ENCODE measurements around the gene EXOC3L1. TPM values are rescaled to one million over a fixed set of nuclear protein-coding genes. Genes with fewer than 3 reads are reported as not detected.

EXOC3L1 gene
- total RNA-seq = not detected

DNA sequence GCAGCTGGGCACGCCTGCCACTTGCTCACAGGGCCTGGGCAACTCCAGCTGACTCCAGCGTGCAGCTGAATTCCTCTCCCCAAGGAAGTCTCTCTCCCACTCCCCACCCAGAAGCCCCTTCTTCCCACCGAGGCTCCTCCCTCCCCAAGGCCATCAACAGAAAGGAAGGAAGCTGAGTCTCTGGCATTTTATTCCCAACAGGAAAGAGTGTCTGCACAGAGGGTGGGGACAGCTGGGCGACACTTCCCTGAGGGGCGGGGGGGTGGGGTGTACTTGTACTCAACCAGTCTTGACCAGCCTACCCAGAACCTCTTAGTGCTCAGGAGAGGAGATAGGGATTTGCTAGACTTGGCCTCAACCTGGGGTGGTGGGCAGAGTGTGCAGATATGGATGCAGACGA lies at the start of gene EXOC3L1:
Gene EXOC3L1 (minus strand): TSS at position 96 of the 400 bp plus-strand sequence. CDS start 460 bp downstream, outside the sequence.

GRCh38 chr16:67226804-67227566 lies 37.0 kb upstream of the EXOC3L1 start, which contains the start of gene TMEM208:
TMEM208 (plus strand) TSS chr16:67227130; CDS start chr16:67227219, 89 bp downstream.

DNA sequence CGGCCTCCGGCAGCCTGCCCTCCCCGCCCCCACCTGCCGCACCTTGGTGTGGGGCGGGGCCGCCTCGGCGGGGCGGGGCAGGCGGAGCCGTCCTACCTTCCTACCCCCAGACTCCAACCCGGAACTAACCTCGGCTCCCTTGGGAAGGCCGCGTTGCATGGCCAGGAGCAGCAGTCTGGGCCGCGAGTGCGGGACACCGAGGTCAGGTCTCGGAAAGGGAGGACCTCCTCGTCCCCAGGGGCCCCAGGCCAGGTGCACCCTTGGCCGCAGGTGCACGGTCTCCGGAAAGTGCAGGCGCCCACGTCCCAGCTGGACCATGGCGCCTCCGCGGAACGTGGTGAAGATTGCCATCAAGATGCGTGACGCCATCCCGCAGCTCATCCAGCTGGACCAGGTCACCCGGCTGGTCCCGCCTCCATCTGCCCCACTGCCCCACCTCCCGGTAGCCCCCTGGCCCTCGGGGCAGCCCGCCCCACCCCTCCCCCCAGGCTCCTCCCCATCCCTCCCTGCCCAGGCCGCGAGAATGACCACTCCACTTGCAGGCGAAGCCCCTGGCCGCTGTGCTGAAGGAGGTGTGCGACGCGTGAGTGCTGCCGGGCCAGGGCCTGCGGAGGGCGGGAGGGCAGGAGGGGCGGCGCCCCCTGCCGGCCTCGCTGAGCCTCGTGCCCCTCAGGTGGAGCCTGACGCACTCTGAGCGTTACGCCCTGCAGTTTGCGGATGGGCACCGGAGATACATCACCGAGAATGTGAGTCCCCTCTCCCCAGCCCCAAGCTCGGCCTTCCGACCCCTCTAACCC lies 9.3 kb upstream of the EXOC3L1 start, which contains the start of gene ELMO3:
Gene ELMO3 (plus strand): TSS at position 121 of the 797 bp plus-strand sequence. CDS start 196 bp downstream, at position 317.

GRCh38 chr16:67191995-67192681 lies 2.2 kb upstream of the EXOC3L1 start, which contains the start of gene E2F4:
E2F4 (plus strand) TSS chr16:67192155; CDS start chr16:67192228, 73 bp downstream.

DNA sequence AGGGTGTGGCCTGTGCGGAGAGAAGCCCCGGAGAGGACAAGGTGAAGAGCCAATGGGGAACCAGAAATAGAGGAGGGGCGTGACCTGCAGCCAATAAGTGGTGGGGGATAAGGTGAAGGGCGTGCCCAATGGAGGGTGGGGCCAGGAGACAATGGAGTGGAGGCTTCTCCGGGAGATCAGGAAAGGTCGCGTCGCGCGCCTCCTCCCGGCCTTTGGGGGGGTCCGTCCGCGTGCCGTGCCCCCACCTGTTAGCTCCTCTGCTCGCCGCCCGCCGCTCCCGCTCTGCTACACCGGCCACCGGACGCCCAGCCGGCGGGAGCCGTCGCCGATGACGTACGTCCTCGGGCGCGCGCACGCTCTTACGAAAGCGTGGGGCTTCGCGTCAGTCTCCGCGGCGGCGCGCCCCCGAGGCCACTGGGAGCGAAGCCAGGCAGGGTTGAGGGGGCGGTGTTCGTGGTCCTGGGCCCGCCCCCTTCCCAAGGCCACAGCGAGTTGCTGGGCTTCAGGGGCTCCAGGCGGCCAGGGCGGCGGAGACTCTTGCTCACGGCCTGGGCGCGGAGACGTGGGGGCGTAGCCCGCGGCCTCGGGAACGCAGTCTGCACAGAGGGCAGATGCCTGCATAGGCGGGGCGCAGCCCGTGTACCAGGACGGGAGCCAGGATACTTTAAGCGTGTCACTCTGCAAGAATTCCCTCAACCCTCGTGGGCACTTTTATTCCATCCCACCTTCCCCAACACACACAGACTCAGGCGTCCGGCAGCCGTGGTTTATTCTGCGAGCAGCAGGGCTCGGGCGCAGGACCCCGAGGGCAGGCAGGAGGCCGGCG lies 6.1 kb downstream of the EXOC3L1 start, which contains the start of gene MATCAP1:
Gene MATCAP1 (minus strand): TSS at position 337 of the 826 bp plus-strand sequence. CDS start 3,353 bp downstream, outside the sequence.

GRCh38 chr16:67170168-67170948 lies 19.6 kb downstream of the EXOC3L1 start, which contains the start of gene NOL3:
NOL3 (plus strand) TSS chr16:67170538.

GRCh38 chr16:67164599-67165061 lies 25.3 kb downstream of the EXOC3L1 start, which contains the start of gene HSF4:
HSF4 (plus strand) TSS chr16:67164745; CDS start chr16:67164812, 67 bp downstream.

GRCh38 chr16:67150833-67151396 lies 39.0 kb downstream of the EXOC3L1 start, which contains the start of gene B3GNT9:
B3GNT9 (minus strand) TSS chr16:67150998; CDS start chr16:67150485, 513 bp downstream.

Small RNA genes lying within 50 kb of the gene (small RNA-seq; reads per million reads assigned to genes)
- 2.7 to 5.8 reads per million in 2 donors for gene MIR328

Other genes with a start within 250 kb of the EXOC3L1 start
- 1 to 10 TPM in 1 of 2 donors, under 1 TPM in 1; under 0.01 to 1.0 TPM for gene CES3, start 228.9 kb downstream of the EXOC3L1 start, total RNA-seq
- gene CES4A, start 201.5 kb downstream of the EXOC3L1 start, total RNA-seq = 1 to 10 TPM in 1 of 2 donors, under 1 TPM in 1; 0.69 to 1.3 TPM
- 100 to 1,000 TPM in 1 of 2 donors, 10 to 100 TPM in 1; 81.2 to 118 TPM for gene CBFB, start 161.0 kb downstream of the EXOC3L1 start, total RNA-seq
- 10 to 100 TPM; 16.5 to 17.3 TPM for gene PHAF1, start 80.2 kb downstream of the EXOC3L1 start, total RNA-seq
- gene B3GNT9, start 39.1 kb downstream of the EXOC3L1 start, total RNA-seq = 10 to 100 TPM; 11.3 to 14.8 TPM
- 10 to 100 TPM; 23.1 to 24.0 TPM for gene TRADD, start 30.2 kb downstream of the EXOC3L1 start, total RNA-seq
- 10 to 100 TPM; 11.3 to 13.8 TPM for gene FBXL8, start 30.2 kb downstream of the EXOC3L1 start, total RNA-seq
- gene HSF4, start 25.4 kb downstream of the EXOC3L1 start, total RNA-seq = 10 to 100 TPM; 27.6 to 66.4 TPM
- 10 to 100 TPM; 11.7 to 13.3 TPM for gene NOL3, start 19.6 kb downstream of the EXOC3L1 start, total RNA-seq
- 10 to 100 TPM; 16.0 to 16.2 TPM for gene MATCAP1, start 6.2 kb downstream of the EXOC3L1 start, total RNA-seq
- 10 to 100 TPM; 54.0 to 81.6 TPM for gene E2F4, start 2.0 kb upstream of the EXOC3L1 start, total RNA-seq
- gene ELMO3, start 9.0 kb upstream of the EXOC3L1 start, total RNA-seq = under 1 TPM; under 0.01 to 0.33 TPM
- 10 to 100 TPM; 27.6 to 28.9 TPM for gene TMEM208, start 37.0 kb upstream of the EXOC3L1 start, total RNA-seq
- 10 to 100 TPM; 12.0 to 32.3 TPM for gene FHOD1, start 57.3 kb upstream of the EXOC3L1 start, total RNA-seq
- gene SLC9A5, start 58.8 kb upstream of the EXOC3L1 start, total RNA-seq = under 1 TPM; 0.67 to 0.69 TPM
- 10 to 100 TPM in 1 of 2 donors, 1 to 10 TPM in 1; 8.7 to 23.1 TPM for gene PLEKHG4, start 89.4 kb upstream of the EXOC3L1 start, total RNA-seq
- under 1 TPM in 1 of 2 donors, not detected in 1; 0.33 TPM for gene KCTD19, start 136.6 kb upstream of the EXOC3L1 start, total RNA-seq
- under 1 TPM in 1 of 2 donors, not detected in 1; 0.34 TPM for gene LRRC36, start 136.7 kb upstream of the EXOC3L1 start, total RNA-seq
- under 1 TPM in 1 of 2 donors, not detected in 1; under 0.01 TPM for gene TPPP3, start 203.4 kb upstream of the EXOC3L1 start, total RNA-seq
- 1 to 10 TPM; 5.0 to 10.0 TPM for gene ZDHHC1, start 226.3 kb upstream of the EXOC3L1 start, total RNA-seq
- gene HSD11B2, start 241.0 kb upstream of the EXOC3L1 start, total RNA-seq = under 1 TPM in 1 of 2 donors, not detected in 1; 0.33 TPM